ENCODE data around the gene HHATL.

The HHATL gene

DNA sequence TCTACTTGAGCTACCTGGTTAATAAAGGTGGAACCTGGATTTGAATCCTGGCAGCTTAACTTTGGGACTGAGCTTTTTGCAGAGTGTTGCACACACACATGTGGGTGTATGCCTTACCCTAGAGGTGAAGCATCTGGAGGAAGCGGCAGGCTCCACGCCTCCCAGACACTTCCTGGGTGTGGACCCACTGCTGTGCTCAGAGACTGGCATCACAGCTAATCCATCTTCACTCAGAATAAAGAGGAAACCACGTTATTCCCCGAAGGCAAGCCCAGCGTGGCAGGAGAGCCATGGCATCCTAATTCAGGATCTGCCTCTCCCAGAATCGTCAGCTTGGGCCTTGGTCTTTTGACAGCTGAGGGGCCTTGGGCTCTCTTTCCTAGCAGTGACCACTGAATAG, 45.0 kb upstream of the HHATL start:
- TF ChIP-seq, protein P1, sequence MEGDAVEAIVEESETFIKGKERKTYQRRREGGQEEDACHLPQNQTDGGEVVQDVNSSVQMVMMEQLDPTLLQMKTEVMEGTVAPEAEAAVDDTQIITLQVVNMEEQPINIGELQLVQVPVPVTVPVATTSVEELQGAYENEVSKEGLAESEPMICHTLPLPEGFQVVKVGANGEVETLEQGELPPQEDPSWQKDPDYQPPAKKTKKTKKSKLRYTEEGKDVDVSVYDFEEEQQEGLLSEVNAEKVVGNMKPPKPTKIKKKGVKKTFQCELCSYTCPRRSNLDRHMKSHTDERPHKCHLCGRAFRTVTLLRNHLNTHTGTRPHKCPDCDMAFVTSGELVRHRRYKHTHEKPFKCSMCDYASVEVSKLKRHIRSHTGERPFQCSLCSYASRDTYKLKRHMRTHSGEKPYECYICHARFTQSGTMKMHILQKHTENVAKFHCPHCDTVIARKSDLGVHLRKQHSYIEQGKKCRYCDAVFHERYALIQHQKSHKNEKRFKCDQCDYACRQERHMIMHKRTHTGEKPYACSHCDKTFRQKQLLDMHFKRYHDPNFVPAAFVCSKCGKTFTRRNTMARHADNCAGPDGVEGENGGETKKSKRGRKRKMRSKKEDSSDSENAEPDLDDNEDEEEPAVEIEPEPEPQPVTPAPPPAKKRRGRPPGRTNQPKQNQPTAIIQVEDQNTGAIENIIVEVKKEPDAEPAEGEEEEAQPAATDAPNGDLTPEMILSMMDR (IDR thresholded peaks at IDR 0.05; ENCODE audit: extremely low read depth, insufficient read depth, missing control alignments), result no peak
- in situ Hi-C loops (cut with MboI; ENCODE audit: low pct_unique_long_range_greater_than_20kb, low sequenced_read_pairs, unreplicated experiment), result no loop called here
- DNase-seq (ENCODE audit: low spot score), result no peak

DNA sequence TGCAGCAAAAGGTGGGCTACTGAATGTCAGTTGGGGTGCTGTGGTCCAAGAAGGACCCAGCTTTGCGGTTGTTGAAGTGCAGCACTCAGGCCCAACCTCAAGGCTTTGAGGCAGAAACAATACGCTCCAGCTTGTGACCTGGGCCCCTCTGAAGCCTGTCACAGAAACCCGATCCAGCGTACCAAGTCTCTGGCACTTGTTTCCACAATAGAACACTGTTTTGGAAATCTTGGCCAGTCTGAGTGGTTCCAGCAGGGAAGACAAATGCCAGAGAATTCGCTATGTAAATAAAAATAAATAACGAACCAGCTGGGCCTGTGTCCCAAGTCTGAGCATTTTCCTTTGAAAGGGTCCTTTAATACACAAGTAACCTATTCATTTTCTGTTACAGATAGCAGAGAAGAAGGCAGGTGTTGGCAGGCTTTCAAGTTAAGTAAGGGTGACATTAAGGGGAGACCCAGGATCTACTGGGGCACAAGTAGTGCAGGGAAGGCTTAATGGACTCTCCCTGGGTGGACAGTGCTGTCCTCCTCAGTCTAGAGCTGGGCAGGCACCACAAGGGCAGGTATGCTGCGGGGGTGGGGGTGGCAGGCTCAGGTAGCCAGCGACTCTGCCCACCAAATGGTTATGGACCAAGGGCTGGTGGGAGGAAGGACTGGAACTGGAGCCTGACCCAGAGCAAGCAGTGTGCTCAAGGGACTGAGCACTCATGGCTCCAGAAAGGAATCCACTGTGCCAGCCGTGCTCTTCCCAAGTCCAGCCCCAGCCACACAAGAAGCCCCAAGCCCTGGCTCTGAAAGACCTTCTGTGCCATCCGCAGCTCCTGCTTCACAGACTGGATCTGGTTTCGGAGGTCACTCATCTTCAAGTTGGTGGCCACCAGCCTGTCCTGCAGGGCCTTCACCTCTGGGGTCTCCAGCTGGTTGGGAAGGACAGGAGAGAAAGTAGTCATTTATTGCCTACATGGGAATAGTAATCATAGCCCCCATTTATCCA, 44.2 kb upstream of the HHATL start:
- TF ChIP-seq, protein P1 (IDR thresholded peaks at IDR 0.05; ENCODE audit: extremely low read depth, insufficient read depth, missing control alignments), result no peak
- no peak for DNase-seq (ENCODE audit: low spot score)
- in situ Hi-C loops (cut with MboI; ENCODE audit: low pct_unique_long_range_greater_than_20kb, low sequenced_read_pairs, unreplicated experiment), result no loop called here

DNA sequence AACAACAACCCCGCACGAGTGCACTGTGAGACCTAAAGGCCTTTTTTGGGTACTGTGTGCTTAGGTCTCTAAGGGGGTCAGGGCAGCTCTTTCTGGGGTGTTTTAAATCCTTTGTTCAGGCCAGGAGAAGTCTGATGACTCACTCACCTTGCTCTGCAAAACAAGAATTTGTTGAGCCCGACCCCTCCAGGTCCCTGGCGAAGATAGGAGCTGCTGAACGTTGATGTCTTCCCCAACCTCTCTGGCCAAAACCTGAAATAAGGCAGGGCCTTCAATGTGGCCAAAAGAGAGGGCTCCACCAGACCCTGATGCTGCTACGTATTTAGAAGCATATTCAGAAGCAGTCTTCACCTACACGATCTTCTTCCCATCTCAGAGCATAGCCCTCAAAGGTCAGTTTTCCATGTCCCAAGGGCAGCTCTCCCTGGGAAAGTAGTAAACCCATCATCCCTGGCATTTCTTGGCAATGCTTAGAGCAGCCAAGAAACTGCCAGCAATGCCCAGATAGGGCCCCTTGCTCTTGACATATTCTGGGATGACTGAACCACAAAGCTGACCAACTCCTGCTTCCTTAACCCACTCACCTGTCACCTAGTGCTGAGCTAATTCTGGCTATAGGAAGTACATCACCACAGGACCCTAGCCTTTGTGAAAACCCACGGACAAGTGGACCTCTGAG, 43.3 kb upstream of the HHATL start:
- in situ Hi-C loops (cut with MboI; ENCODE audit: low pct_unique_long_range_greater_than_20kb, low sequenced_read_pairs, unreplicated experiment), result no loop called here
- TF ChIP-seq, protein P1 (IDR thresholded peaks at IDR 0.05; ENCODE audit: extremely low read depth, insufficient read depth, missing control alignments), result no peak
- no peak for DNase-seq (ENCODE audit: low spot score)

DNA sequence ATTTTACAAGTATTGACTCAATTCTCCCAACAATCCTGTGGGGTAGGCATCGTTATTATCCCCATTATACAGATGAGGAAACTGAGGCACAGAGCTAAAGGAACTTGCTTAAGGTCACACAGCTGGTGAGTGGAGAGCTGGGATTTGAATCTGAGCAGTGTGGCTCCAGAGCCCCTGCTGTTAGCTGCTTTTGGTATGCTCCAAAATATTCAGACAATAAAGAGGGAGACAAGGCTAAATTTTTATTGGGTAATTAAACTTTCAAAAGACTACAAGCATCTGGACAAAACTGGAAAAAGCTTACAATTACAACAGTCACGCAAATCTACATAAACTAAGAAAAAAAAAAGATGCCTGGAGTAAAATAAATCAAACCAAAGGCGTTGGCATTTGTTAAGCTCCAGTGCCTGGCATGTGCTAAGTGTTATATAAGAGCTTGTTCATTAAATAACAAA, 42.7 kb upstream of the HHATL start:
- in situ Hi-C loops (cut with MboI; ENCODE audit: low pct_unique_long_range_greater_than_20kb, low sequenced_read_pairs, unreplicated experiment), result no loop called here
- TF ChIP-seq, protein P1 (IDR thresholded peaks at IDR 0.05; ENCODE audit: extremely low read depth, insufficient read depth, missing control alignments), result no peak

DNA sequence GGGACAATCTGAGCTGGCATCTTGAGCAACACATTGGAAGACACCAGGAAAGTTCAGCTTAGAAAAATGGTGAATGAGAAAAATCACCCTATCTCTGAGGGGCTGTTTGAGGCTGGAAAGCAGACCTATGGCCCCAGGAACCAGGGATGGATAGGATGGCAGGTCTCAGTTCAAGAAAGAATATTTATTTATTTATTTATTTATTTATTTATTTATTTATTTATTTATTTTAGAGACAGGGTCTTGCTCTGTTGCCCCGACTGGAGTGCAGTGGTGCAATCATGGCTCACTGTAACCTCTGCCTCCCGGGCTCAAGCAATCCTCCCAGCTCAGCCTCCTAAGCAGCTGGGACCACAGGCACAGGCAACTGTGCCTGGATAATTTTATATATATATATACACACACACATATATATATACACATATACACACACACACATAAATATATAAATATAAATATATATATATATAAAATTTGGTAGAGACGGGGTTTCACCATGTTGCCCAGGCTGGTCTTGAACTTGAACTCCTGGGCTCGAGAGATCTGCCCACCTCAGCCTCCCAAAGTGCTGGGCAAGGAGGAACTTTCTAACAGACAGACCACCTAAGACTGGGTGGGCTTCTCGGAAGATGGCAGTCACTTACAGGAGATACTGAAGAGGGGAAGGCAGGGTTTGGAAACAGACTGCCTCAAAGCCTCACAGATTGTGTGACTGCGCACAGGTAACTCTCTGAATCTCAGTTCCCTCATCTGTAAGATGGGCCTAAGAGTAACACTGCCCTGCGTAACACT, 40.8 kb upstream of the HHATL start:
- DNase-seq (ENCODE audit: low spot score), result no peak
- TF ChIP-seq, protein P1 (IDR thresholded peaks at IDR 0.05; ENCODE audit: extremely low read depth, insufficient read depth, missing control alignments), result no peak
- in situ Hi-C loops (cut with MboI; ENCODE audit: low pct_unique_long_range_greater_than_20kb, low sequenced_read_pairs, unreplicated experiment), result no loop called here

More for the DNA sequence above, 42.7 kb upstream of the HHATL start:
- DNase-seq (ENCODE audit: low spot score), result no peak

DNA sequence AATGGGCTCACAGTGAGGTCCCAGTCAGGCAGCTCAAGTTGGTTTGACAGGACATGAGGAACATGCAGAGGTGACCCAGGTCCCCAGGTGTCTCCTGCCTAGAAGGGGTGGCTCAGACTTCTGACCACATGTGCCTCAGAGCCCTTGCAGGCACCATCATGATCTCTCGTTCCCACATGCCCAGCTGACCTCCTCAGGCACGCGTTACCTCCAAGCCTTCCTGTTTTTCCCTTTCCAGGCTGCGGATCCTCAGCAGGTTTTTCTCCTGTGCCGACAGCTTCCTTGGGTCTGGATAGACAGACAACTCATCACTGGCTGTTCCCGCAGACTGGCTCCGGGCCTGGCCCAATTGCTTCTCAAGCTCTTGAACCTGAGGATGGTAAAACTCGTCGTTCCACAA, 40.1 kb upstream of the HHATL start:
- DNase-seq (ENCODE audit: low spot score), result no peak
- in situ Hi-C loops (cut with MboI; ENCODE audit: low pct_unique_long_range_greater_than_20kb, low sequenced_read_pairs, unreplicated experiment), result no loop called here
- TF ChIP-seq, protein P1 (IDR thresholded peaks at IDR 0.05; ENCODE audit: extremely low read depth, insufficient read depth, missing control alignments), result no peak
